ENCODE measurements around the gene NBEAL2.

The NBEAL2 gene

DNA sequence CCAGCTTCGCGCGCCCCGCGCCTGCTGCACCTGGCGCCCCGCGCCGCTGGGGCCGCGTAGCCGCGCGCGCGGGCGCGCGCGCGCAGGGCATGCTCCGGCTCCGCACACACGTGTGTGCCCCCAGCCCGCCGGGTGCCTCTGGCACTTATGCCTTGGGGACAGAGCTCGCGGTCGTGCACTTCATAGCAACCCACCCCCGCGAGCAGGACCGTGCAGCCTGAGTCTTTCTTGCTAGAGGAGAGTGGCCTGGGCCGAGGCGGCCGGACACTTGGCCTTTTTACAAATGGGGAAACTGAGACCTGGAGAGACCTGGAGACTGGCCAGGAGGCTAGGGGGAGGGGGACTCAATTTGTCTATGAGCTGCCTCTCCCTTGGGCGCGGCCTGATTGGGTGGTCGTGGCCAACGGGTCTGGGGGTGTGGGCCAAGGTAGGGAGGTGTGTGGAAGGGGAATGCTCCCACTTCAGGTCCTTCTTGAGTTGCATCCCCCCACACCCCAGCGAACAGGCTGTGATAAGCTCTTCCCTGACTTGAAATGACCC, 562 bp downstream of the NBEAL2 start:
- peak overlapping the region; percentile 89 for H3K4me3 ChIP-seq (ENCODE audit: low read depth, low read length)
- TF ChIP-seq, protein P1, sequence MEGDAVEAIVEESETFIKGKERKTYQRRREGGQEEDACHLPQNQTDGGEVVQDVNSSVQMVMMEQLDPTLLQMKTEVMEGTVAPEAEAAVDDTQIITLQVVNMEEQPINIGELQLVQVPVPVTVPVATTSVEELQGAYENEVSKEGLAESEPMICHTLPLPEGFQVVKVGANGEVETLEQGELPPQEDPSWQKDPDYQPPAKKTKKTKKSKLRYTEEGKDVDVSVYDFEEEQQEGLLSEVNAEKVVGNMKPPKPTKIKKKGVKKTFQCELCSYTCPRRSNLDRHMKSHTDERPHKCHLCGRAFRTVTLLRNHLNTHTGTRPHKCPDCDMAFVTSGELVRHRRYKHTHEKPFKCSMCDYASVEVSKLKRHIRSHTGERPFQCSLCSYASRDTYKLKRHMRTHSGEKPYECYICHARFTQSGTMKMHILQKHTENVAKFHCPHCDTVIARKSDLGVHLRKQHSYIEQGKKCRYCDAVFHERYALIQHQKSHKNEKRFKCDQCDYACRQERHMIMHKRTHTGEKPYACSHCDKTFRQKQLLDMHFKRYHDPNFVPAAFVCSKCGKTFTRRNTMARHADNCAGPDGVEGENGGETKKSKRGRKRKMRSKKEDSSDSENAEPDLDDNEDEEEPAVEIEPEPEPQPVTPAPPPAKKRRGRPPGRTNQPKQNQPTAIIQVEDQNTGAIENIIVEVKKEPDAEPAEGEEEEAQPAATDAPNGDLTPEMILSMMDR (IDR thresholded peaks at IDR 0.05; ENCODE audit: borderline replicate concordance, insufficient read depth, low read depth, low read length) = no peak; the same call in 1 of the 2 replicates

DNA sequence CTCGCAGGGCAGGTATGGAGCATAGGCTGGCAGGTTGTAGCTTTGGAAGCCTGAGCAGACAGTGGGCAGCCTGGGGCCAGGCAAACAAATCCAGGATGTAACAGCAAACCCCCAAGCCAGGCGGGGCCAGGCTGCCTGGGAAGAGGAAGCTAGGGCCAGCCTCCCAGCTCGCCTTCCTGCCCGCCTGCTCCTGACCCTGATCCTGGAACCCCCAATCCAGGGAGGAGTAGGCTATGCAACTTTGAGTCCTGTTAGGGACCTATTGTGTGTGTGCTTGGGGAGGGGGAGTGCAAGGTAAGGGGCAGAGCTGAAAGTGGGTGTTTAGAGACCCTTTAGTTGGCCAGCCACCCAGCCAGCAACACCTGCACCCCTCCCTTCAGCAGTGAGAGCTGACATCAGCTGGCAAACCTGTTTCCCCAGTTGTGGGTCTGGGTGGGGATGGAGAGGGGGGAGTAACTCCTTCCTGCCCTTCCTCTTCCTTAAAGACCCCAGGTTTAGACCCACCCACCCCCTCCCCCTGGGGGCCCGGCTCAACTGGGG, 2.5 kb downstream of the NBEAL2 start:
- H3K4me3 ChIP-seq (ENCODE audit: low read depth, low read length) = peak overlapping the region; percentile 18
- TF ChIP-seq, protein P1 (IDR thresholded peaks at IDR 0.05; ENCODE audit: borderline replicate concordance, insufficient read depth, low read depth, low read length) = no peak

DNA sequence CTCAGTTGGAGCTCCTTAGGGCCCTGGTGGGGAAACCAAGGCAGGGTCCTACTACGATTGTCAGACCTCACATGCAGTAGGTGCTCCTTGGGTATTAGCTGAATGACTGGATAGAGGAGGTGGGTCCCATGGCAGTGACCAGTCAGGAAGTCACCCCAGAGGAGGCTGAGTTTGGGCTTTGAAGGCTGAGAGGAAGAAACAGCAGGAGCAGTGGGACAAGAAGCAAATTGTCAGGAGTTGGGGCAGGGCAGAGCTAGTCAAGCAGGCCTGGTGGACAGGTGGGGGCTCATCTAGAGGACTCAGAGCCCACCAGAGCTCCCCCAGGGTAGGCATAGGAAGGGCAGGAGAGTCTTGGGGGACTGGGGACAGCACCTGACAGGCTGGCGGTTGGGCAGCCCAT, 3.1 kb downstream of the NBEAL2 start:
- TF ChIP-seq, protein P1 (IDR thresholded peaks at IDR 0.05; ENCODE audit: borderline replicate concordance, insufficient read depth, low read depth, low read length) = no peak
- no peak overlapping the region for H3K4me3 ChIP-seq (ENCODE audit: low read depth, low read length)

DNA sequence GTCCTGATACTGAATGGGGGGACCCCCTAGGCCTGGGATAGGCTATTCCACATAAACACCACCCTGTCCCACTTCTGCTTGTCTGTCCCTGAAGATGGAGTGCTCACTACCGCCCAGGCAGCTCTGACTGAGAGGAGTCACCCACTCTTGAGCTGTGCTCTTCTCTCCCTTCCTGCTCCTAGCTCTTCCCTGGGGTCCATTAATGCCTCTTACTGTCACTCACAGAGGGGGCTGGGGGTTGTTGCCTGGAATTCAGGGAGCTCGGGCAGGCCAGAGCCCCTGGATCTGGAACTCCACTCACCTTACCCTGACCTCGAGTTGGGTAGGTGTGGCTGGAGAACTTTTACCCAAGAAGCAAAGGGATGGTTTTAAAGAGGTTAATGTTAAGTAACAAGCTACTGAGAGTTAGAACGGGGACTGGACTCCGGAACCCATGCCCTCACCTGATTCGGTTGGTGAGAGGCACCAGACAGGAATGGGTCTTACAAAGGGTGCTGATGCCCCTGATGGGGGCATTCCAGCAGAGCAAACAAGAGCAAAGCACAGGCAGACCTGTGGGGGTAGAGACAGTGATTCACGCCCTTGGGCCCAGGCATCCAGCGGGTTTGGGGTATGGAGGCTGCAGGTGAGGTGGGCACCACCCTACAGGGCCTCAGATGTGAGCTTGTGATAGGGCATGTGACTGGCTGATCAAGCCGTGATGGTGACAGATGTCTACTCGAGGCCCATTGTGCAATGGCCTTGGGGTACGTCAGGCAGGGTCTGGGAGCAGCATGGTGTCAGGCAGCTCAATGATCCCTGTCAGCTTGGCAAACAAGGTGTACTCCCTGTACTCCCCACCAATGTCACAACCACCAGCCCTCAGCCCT, 5.4 kb downstream of the NBEAL2 start:
- H3K4me3 ChIP-seq (ENCODE audit: low read depth, low read length) = no peak overlapping the region
- TF ChIP-seq, protein P1 (IDR thresholded peaks at IDR 0.05; ENCODE audit: borderline replicate concordance, insufficient read depth, low read depth, low read length) = no peak

DNA sequence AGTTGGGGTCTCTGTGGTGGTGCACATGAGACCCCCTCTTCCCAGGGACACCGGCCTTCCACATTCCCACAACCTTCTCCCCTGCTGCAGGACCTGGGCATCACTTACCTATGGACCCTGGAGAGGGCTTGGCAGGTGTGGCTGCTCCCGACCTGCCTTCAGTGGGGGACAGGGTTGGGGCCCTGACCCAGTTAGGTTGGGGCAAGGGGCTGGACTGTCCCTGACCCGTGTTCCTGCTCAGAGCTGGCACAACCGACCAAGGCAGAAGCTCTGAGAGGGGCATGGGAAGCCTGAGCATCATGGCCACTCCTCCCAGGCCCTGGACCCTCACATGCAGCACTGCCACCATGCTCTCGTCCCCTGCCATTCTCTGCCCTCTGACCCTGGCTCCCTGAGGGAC, 6.1 kb downstream of the NBEAL2 start:
- TF ChIP-seq, protein P1 (IDR thresholded peaks at IDR 0.05; ENCODE audit: borderline replicate concordance, insufficient read depth, low read depth, low read length) = no peak
- no peak overlapping the region for H3K4me3 ChIP-seq (ENCODE audit: low read depth, low read length)

DNA sequence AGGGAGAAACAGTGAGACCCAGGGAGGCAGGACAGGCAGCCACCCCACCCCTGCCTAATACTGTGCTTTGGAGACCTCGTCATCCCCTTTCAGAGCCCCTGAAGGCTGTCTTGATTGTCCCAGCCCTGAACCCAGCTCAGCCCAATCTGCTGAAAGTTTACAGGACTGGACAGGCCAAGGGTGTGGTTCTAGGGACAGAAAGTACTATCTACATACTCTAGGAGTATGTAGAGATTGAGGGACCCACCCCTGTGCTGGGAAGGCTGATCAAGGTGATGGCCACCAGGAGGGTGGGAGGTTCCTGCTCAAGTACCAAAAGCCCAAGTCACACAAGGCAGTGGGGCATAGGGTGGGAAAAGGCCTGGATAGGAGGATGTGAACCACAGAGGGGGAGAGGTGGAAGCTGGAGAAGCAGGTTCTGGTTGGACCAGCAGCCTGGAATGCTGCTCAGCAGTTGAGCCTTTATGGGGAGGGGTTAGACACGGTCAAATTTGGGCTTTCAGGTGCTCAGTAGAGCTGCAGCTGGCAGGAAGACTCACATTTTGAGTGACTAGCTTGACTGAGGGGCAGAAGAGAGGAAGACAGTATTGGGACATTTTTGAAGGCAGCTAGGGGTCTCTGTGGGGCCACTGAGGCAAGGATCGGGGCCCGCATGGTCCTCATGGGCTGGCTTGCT, 6.7 kb downstream of the NBEAL2 start:
- TF ChIP-seq, protein P1 (IDR thresholded peaks at IDR 0.05; ENCODE audit: borderline replicate concordance, insufficient read depth, low read depth, low read length) = no peak
- H3K4me3 ChIP-seq (ENCODE audit: low read depth, low read length) = no peak overlapping the region

Data from GM12875 (cell line).